ENCODE data around the gene GFOD1.

The GFOD1 gene

DNA sequence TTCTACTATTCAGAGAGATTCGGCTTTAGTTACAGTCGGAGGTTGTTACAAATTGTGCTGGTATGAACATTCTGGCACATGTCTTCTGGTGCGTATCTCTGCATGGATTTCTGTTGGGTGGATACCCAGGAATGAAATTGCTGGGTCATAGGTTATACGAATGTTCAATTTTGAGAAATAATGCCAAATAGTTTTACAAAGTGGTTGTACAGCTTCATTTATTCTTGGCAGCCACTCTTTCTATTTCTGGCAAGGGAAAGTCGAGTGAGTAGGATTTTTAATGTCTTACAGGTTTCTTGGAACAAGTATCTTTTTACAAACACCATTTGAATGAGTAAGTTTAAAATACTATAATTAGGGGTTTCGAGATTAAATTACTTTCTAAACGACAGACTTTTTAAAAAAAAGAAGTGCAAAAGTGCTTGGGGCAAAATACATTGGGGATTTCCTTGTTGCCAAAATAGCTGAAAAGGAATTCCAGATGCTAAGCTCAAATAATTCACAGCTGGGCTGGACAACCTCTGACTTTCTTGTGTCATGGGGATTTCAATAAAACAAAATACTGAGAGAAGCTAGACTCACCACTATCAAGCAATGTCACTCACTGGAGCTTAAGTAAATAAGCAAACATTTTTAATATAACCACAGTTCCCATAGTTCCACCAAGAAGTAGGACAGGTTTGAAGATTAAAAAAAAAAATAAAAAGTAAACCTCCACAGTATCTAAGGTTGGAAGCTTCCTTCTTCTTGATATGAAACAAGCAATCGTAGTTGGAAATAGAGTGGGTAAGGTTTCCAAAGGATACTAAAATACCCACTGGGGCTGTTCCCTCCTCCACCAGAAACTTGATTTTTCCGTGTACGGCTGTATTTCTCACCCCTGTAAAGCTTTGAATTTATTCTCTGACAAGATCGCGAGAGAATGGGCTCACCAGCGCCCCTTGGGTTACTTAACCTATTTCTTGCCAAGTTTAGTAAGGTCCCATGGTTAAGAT is 21.6 kb upstream of the GFOD1 start:
- H3K27ac ChIP-seq (ENCODE audit: low read length), result no peak overlapping the region

DNA sequence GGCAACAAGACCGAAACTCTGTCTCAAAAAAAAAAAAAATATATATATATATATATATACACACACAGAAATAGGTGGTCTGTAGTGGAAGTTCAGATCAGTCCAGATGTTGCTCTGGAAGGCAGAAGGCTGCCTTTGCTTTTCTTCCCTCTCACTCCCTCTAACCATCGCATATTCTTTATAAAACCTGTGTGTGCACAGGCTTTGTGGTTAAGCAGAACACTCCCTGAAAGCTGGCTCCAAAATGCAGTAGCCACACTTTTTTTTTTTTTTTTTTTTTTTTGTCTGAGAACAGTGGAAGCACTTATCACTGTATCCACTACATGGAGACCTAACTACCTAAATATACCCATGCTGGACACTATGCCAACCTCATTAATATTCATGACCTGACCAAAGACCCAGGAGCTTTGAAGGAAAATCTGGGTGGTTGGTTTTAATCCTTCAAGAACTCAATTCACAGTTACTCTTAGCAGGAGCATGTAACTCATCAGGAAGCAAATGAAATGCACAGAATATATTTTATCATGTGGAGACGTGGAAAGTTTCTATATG is 20.0 kb upstream of the GFOD1 start:
- H3K36me3 ChIP-seq (ENCODE audit: control insufficient read depth, low read depth, low read length), result no peaks in the 10 kb centered on the region
- H3K9ac ChIP-seq (ENCODE audit: low read length), result no peak overlapping the region
- no peaks in the 10 kb centered on the region for H3K27me3 ChIP-seq (ENCODE audit: control insufficient read depth, insufficient read depth, low read length)
- no peaks in the 10 kb centered on the region for H3K4me1 ChIP-seq (ENCODE audit: control insufficient read depth, low read depth, low read length)
- no peaks in the 10 kb centered on the region for H3K9me3 ChIP-seq (ENCODE audit: control insufficient read depth, low read depth, low read length)
- H3K27ac ChIP-seq (ENCODE audit: low read length), result no peak overlapping the region
- H3K4me3 ChIP-seq (ENCODE audit: low read length), result no peak overlapping the region

More for the DNA sequence above, 21.6 kb upstream of the GFOD1 start:
- Histone ChIP-seq H3K9ac (ENCODE audit: low read length) (no peak overlapping the region), H3K4me1 (ENCODE audit: control insufficient read depth, low read depth, low read length) (no peaks in the 10 kb centered on the region), H3K4me3 (ENCODE audit: low read length) (no peak overlapping the region), H3K27me3 (ENCODE audit: control insufficient read depth, insufficient read depth, low read length) (no peaks in the 10 kb centered on the region), H3K9me3 (ENCODE audit: control insufficient read depth, low read depth, low read length) (no peaks in the 10 kb centered on the region), H3K36me3 (ENCODE audit: control insufficient read depth, low read depth, low read length) (no peaks in the 10 kb centered on the region)

GRCh38 chr6:13505345-13505734 is 17.9 kb upstream of the GFOD1 start:
- Histone ChIP-seq H3K27me3 (ENCODE audit: control insufficient read depth, insufficient read depth, low read length) (no peaks in the 10 kb centered on the region), H3K4me3 (ENCODE audit: low read length) (no peak overlapping the region), H3K9me3 (ENCODE audit: control insufficient read depth, low read depth, low read length) (no peaks in the 10 kb centered on the region), H3K27ac (ENCODE audit: low read length) (no peak overlapping the region), H3K4me1 (ENCODE audit: control insufficient read depth, low read depth, low read length) (no peaks in the 10 kb centered on the region), H3K36me3 (ENCODE audit: control insufficient read depth, low read depth, low read length) (no peaks in the 10 kb centered on the region), H3K9ac (ENCODE audit: low read length) (no peak overlapping the region)

GRCh38 chr6:13504611-13505344 is 17.4 kb upstream of the GFOD1 start:
- no peak overlapping the region for H3K27ac ChIP-seq (ENCODE audit: low read length)
- H3K9ac ChIP-seq (ENCODE audit: low read length), result no peak overlapping the region
- H3K9me3 ChIP-seq (ENCODE audit: control insufficient read depth, low read depth, low read length), result no peaks in the 10 kb centered on the region
- H3K4me3 ChIP-seq (ENCODE audit: low read length), result no peak overlapping the region
- no peaks in the 10 kb centered on the region for H3K4me1 ChIP-seq (ENCODE audit: control insufficient read depth, low read depth, low read length)
- no peaks in the 10 kb centered on the region for H3K36me3 ChIP-seq (ENCODE audit: control insufficient read depth, low read depth, low read length)
- no peaks in the 10 kb centered on the region for H3K27me3 ChIP-seq (ENCODE audit: control insufficient read depth, insufficient read depth, low read length)

GRCh38 chr6:13500915-13501314 is 13.5 kb upstream of the GFOD1 start:
- no peak overlapping the region for H3K9ac ChIP-seq (ENCODE audit: low read length)
- H3K36me3 ChIP-seq (ENCODE audit: control insufficient read depth, low read depth, low read length), result no peaks in the 10 kb centered on the region
- no peak overlapping the region for H3K4me3 ChIP-seq (ENCODE audit: low read length)
- peaks cover 7% of the 10 kb centered on the region for H3K4me1 ChIP-seq (ENCODE audit: control insufficient read depth, low read depth, low read length)
- no peaks in the 10 kb centered on the region for H3K27me3 ChIP-seq (ENCODE audit: control insufficient read depth, insufficient read depth, low read length)
- H3K27ac ChIP-seq (ENCODE audit: low read length), result no peak overlapping the region
- no peaks in the 10 kb centered on the region for H3K9me3 ChIP-seq (ENCODE audit: control insufficient read depth, low read depth, low read length)

GRCh38 chr6:13500264-13500663 is 12.9 kb upstream of the GFOD1 start:
- Histone ChIP-seq H3K4me3 (ENCODE audit: low read length) (no peak overlapping the region), H3K27ac (ENCODE audit: low read length) (no peak overlapping the region), H3K4me1 (ENCODE audit: control insufficient read depth, low read depth, low read length) (peaks cover 9% of the 10 kb centered on the region), H3K9ac (ENCODE audit: low read length) (no peak overlapping the region), H3K27me3 (ENCODE audit: control insufficient read depth, insufficient read depth, low read length) (no peaks in the 10 kb centered on the region), H3K36me3 (ENCODE audit: control insufficient read depth, low read depth, low read length) (no peaks in the 10 kb centered on the region), H3K9me3 (ENCODE audit: control insufficient read depth, low read depth, low read length) (no peaks in the 10 kb centered on the region)

DNA sequence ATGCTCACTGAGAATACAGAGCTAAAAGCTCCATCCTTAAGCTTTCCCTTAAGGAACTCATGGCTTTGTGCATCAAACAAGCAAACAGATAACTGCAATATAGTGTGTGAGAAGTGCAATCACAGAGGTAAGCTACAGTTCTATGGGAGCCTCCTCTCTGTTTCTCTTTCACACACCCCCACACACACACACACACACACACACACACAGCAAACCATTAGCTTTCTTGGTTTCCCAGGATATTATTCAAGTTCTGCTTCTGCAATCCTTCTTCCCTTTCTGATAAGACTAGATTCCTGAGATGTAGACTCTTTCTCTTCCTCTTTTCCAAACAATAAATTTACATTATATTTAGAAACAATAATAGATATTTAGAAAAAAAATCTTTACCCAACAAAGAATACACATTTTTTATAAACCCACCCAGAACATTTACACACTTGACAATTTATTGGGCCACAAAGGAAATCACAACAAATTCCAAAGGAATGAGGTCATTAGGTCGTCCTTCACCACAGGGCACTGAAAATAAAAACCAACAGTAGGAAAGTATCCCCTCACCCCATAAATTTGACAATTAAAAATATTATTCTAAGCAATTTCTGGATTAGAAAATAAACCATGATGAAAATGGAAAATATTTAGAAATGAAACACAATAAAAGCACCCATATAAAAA is 9.3 kb upstream of the GFOD1 start:
- no peak overlapping the region for H3K9ac ChIP-seq (ENCODE audit: low read length)
- no peaks in the 10 kb centered on the region for H3K27me3 ChIP-seq (ENCODE audit: control insufficient read depth, insufficient read depth, low read length)
- no peaks in the 10 kb centered on the region for H3K9me3 ChIP-seq (ENCODE audit: control insufficient read depth, low read depth, low read length)
- H3K36me3 ChIP-seq (ENCODE audit: control insufficient read depth, low read depth, low read length), result no peaks in the 10 kb centered on the region
- no peak overlapping the region for H3K27ac ChIP-seq (ENCODE audit: low read length)
- peaks cover 14% of the 10 kb centered on the region for H3K4me1 ChIP-seq (ENCODE audit: control insufficient read depth, low read depth, low read length)
- H3K4me3 ChIP-seq (ENCODE audit: low read length), result no peak overlapping the region

- H3K9ac ChIP-seq (ENCODE audit: low read length), result no peak overlapping the region
- H3K27me3 ChIP-seq (ENCODE audit: control insufficient read depth, insufficient read depth, low read length), result no peaks in the 10 kb centered on the region
- H3K36me3 ChIP-seq (ENCODE audit: control insufficient read depth, low read depth, low read length), result no peaks in the 10 kb centered on the region
- no peak overlapping the region for H3K4me3 ChIP-seq (ENCODE audit: low read length)
- no peaks in the 10 kb centered on the region for H3K9me3 ChIP-seq (ENCODE audit: control insufficient read depth, low read depth, low read length)
- H3K27ac ChIP-seq (ENCODE audit: low read length), result no peak overlapping the region
- peaks cover 14% of the 10 kb centered on the region for H3K4me1 ChIP-seq (ENCODE audit: control insufficient read depth, low read depth, low read length)
Measured at GRCh38 chr6:13495818-13496217, 8.4 kb upstream of the GFOD1 start.

GRCh38 chr6:13495112-13495776 is 7.8 kb upstream of the GFOD1 start:
- Histone ChIP-seq H3K9ac (ENCODE audit: low read length) (no peak overlapping the region), H3K9me3 (ENCODE audit: control insufficient read depth, low read depth, low read length) (no peaks in the 10 kb centered on the region), H3K27ac (ENCODE audit: low read length) (no peak overlapping the region)

GRCh38 chr6:13494137-13494536 is 6.7 kb upstream of the GFOD1 start:
- Histone ChIP-seq H3K9ac (ENCODE audit: low read length) (no peak overlapping the region), H3K9me3 (ENCODE audit: control insufficient read depth, low read depth, low read length) (no peaks in the 10 kb centered on the region), H3K4me3 (ENCODE audit: low read length) (no peak overlapping the region), H3K4me1 (ENCODE audit: control insufficient read depth, low read depth, low read length) (peaks cover 14% of the 10 kb centered on the region), H3K27ac (ENCODE audit: low read length) (no peak overlapping the region), H3K27me3 (ENCODE audit: control insufficient read depth, insufficient read depth, low read length) (peaks cover 7% of the 10 kb centered on the region), H3K36me3 (ENCODE audit: control insufficient read depth, low read depth, low read length) (no peaks in the 10 kb centered on the region)

More at GRCh38 chr6:13495112-13495776, 7.8 kb upstream of the GFOD1 start:
- H3K4me1 ChIP-seq (ENCODE audit: control insufficient read depth, low read depth, low read length), result peaks cover 14% of the 10 kb centered on the region
- no peaks in the 10 kb centered on the region for H3K36me3 ChIP-seq (ENCODE audit: control insufficient read depth, low read depth, low read length)
- no peaks in the 10 kb centered on the region for H3K27me3 ChIP-seq (ENCODE audit: control insufficient read depth, insufficient read depth, low read length)
- no peak overlapping the region for H3K4me3 ChIP-seq (ENCODE audit: low read length)

- Histone ChIP-seq H3K9me3 (ENCODE audit: control insufficient read depth, low read depth, low read length) (no peaks in the 10 kb centered on the region), H3K27ac (ENCODE audit: low read length) (no peak overlapping the region), H3K9ac (ENCODE audit: low read length) (no peak overlapping the region), H3K27me3 (ENCODE audit: control insufficient read depth, insufficient read depth, low read length) (peaks cover 17% of the 10 kb centered on the region), H3K4me3 (ENCODE audit: low read length) (no peak overlapping the region), H3K36me3 (ENCODE audit: control insufficient read depth, low read depth, low read length) (no peaks in the 10 kb centered on the region), H3K4me1 (ENCODE audit: control insufficient read depth, low read depth, low read length) (peaks cover 14% of the 10 kb centered on the region)
Measured at GRCh38 chr6:13493147-13493546, 5.7 kb upstream of the GFOD1 start.
